Smooth muscle cell (in vitro differentiated cells): ENCODE measurements around the gene FER. TPM values are rescaled to one million over a fixed set of nuclear protein-coding genes. Genes with fewer than 3 reads are reported as not detected.
"Not testable (repeated sequence)": the region's sequence is repeated elsewhere in the genome, so short reads cannot be mapped to it uniquely, and the experiment has no call there.

Experiments used
- DNase-seq: peaks from one replicate; lab custom pipeline; 2025; ENCODE audit not compliant: unreplicated experiment; lab: John Stamatoyannopoulos, UW
- H2AFZ ChIP-seq: fragments of 200-600 bp; sonication (generic); 2 replicates; pipeline ENCODE4 v1.6.0; 2016; ENCODE audit warnings: antibody characterized with exemption, low read depth, mild to moderate bottlenecking
- H3F3A ChIP-seq: fragments of 200-600 bp; sonication (generic); 2 replicates; pipeline ENCODE4 v1.6.0; 2017; ENCODE audit warnings: antibody characterized with exemption, low read depth
- H3K27ac ChIP-seq: fragments of 200-600 bp; sonication (generic); 2 replicates; pipeline ENCODE4 v1.5.1; 2016; ENCODE audit warnings: low read depth, mild to moderate bottlenecking
- H3K27me3 ChIP-seq: fragments of 200-600 bp; sonication (generic); 2 replicates; pipeline ENCODE4 v1.6.1; 2016; ENCODE audit warnings: low read depth, mild to moderate bottlenecking
- H3K36me3 ChIP-seq: fragments of 200-600 bp; sonication (generic); 2 replicates; pipeline ENCODE4 v1.5.1; 2016; ENCODE audit warnings: low read depth
- H3K4me1 ChIP-seq: fragments of 200-600 bp; sonication (generic); 2 replicates; pipeline ENCODE4 v1.5.1; 2016; ENCODE audit warnings: low read depth
- H3K4me2 ChIP-seq: fragments of 200-600 bp; sonication (generic); 2 replicates; pipeline ENCODE4 v1.6.0; 2016; ENCODE audit warnings: mild to moderate bottlenecking
- H3K4me3 ChIP-seq: fragments of 200-600 bp; sonication (generic); 2 replicates; pipeline ENCODE4 v1.5.1; 2016; ENCODE audit warnings: mild to moderate bottlenecking
- H3K79me2 ChIP-seq: fragments of 200-600 bp; sonication (generic); 2 replicates; pipeline ENCODE4 v1.6.0; 2016; ENCODE audit warnings: low read depth, mild to moderate bottlenecking
- H3K9ac ChIP-seq: fragments of 200-600 bp; sonication (generic); 2 replicates; pipeline ENCODE4 v1.6.0; 2016; ENCODE audit warnings: low read depth
- H3K9me3 ChIP-seq: fragments of 200-600 bp; sonication (generic); replicated peaks from 2 replicates; pipeline ENCODE4 v1.5.1; 2016; ENCODE audit warnings: low read depth
- H4K20me1 ChIP-seq: fragments of 200-600 bp; sonication (generic); 2 replicates; pipeline ENCODE4 v1.6.0; 2016; ENCODE audit warnings: low read depth
- CTCF ChIP-seq: fragments of 200-600 bp; sonication (generic); IDR thresholded peaks from 2 replicates; pipeline ENCODE4 v1.5.1; 2017; ENCODE audit warnings: borderline replicate concordance, mild to moderate bottlenecking, antibody characterized with exemption; ENCODE audit not compliant: insufficient read depth, poor library complexity, severe bottlenecking
- WGBS: methylation state at CpG from one replicate; pipeline ENCODE4 v1.1.7; 2016; ENCODE audit warnings: low lambda C conversion rate; 5-methylcytosine and 5-hydroxymethylcytosine counted together
- polyA plus RNA-seq: library from polyadenylated mRNA; unstranded; fragments of >200 nt; fragmentation: Nextera tagmentation; extraction: Ambion mirVana; gene quantifications from 2 replicates; pipeline ENCODE4 v1.2.1, GENCODE V29; 2016
- total RNA-seq: library from RNA; depleted of rRNA; stranded (reverse); fragments of >200 nt; gene quantifications from 2 replicates; pipeline ENCODE4 v1.2.3, GENCODE V29; 2014

The FER gene
- total and polyA plus RNA-seq, 2 experiments from 2014 or later, result 15.6 to 16.4 TPM

DNA sequence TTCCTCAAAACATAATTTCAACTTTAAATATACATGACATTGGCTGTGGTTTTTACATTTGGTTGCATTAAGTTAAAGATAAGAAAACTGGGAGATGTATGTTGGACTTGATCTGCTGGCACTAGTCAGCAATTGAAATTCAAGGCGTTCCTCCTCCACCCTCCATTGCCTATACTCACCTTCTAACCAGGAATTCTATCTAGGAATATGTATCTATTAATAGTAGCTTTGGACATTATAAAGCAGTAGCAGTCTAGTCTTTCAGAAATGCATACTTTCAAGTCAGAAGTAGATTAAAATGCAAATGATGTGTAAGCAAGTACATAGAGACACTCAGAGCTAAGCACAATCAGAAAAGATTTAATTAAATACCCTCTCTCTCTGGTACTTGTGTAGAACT is 24.9 kb downstream of the FER start:
- WGBS, result 94% methylated on average over 1 of the region's 1 CpG
- DNase-seq, result no peak
- no peak overlapping the region for H2AFZ ChIP-seq

GRCh38 chr5:108773330-108773729 is 25.6 kb downstream of the FER start:
- no peak overlapping the region for H3K4me2 ChIP-seq
- H4K20me1 ChIP-seq, result peaks cover 18% of the 10 kb centered on the region
- TF ChIP-seq CTCF, result no peak
- no peak overlapping the region for H3K9ac ChIP-seq
- no peak overlapping the region for H2AFZ ChIP-seq
- H3K36me3 ChIP-seq, result peaks cover 3% of the 10 kb centered on the region
- peaks cover 63% of the 10 kb centered on the region for H3K79me2 ChIP-seq
- H3K27me3 ChIP-seq, result no peaks in the 10 kb centered on the region
- no peaks in the 10 kb centered on the region for H3F3A ChIP-seq
- no peak for DNase-seq
- no peak overlapping the region for H3K27ac ChIP-seq
- 100% methylated on average over 2 of the region's 2 CpGs for WGBS
- H3K4me3 ChIP-seq, result no peak overlapping the region
- no peaks in the 10 kb centered on the region for H3K9me3 ChIP-seq
- no peaks in the 10 kb centered on the region for H3K4me1 ChIP-seq

More for the DNA sequence above, 24.9 kb downstream of the FER start:
- peaks cover 3% of the 10 kb centered on the region for H3K36me3 ChIP-seq
- peaks cover 19% of the 10 kb centered on the region for H4K20me1 ChIP-seq
- no peaks in the 10 kb centered on the region for H3F3A ChIP-seq
- no peak overlapping the region for H3K4me3 ChIP-seq
- no peak overlapping the region for H3K9ac ChIP-seq
- H3K4me2 ChIP-seq, result no peak overlapping the region
- no peaks in the 10 kb centered on the region for H3K4me1 ChIP-seq
- H3K79me2 ChIP-seq, result peaks cover 61% of the 10 kb centered on the region
- H3K27me3 ChIP-seq, result no peaks in the 10 kb centered on the region
- TF ChIP-seq CTCF, result no peak
- H3K27ac ChIP-seq, result no peak overlapping the region
- no peaks in the 10 kb centered on the region for H3K9me3 ChIP-seq

- H3K27ac ChIP-seq, H3K4me1 ChIP-seq, H3K9ac ChIP-seq, H3K9me3 ChIP-seq, H2AFZ ChIP-seq, H3K27me3 ChIP-seq, H3F3A ChIP-seq, H3K4me2 ChIP-seq, H3K4me3 ChIP-seq, DNase-seq, H3K36me3 ChIP-seq: not testable (repeated sequence)
- peaks cover 65% of the 10 kb centered on the region for H3K79me2 ChIP-seq
- H4K20me1 ChIP-seq, result peaks cover 15% of the 10 kb centered on the region
- WGBS, result 97% methylated on average over 2 of the region's 2 CpGs
Observed at GRCh38 chr5:108774079-108774478, 26.4 kb downstream of the FER start.

GRCh38 chr5:108777582-108777981 is 29.9 kb downstream of the FER start:
- not testable (repeated sequence) for H3K36me3 ChIP-seq, H3K4me3 ChIP-seq

DNA sequence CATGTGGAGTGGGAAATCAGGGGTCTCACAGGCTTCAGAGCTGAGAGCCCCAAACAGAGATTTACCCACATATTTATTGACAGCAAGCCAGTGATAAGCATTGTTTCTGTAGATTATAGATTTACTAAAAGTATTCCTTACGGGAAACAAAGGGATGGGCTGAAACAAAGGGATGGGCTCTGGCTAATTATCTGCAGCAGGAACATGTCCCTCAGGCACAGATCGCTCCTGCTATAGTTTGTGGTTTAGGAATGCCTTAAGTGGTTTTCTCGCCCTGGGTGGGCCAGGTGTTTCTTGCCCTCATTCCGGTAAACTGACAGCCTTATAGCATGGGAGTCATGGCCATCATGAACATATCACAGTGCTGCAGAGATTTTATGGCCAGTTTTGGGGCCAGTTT is 36.9 kb downstream of the FER start:
- not testable (repeated sequence) for H3K4me3 ChIP-seq, H3K9me3 ChIP-seq, DNase-seq, H3K9ac ChIP-seq, H3K4me2 ChIP-seq, H3K27me3 ChIP-seq, H3F3A ChIP-seq, H3K36me3 ChIP-seq, H3K4me1 ChIP-seq, H3K27ac ChIP-seq, H2AFZ ChIP-seq
- WGBS, result 100% methylated on average over 4 of the region's 4 CpGs
- Histone ChIP-seq H3K79me2 (peaks cover 46% of the 10 kb centered on the region), H4K20me1 (peaks cover 46% of the 10 kb centered on the region)

More at GRCh38 chr5:108777582-108777981, 29.9 kb downstream of the FER start:
- not testable (repeated sequence) for H3K27me3 ChIP-seq, H3K9ac ChIP-seq, H2AFZ ChIP-seq, H3K9me3 ChIP-seq, H3K4me2 ChIP-seq, DNase-seq, H3K27ac ChIP-seq, H3F3A ChIP-seq, H3K4me1 ChIP-seq
- H3K79me2 ChIP-seq, result peaks cover 90% of the 10 kb centered on the region
- peaks cover 21% of the 10 kb centered on the region for H4K20me1 ChIP-seq
- WGBS, result 98% methylated on average over 3 of the region's 3 CpGs
